Choroid plexus epithelial cell (primary cell): ENCODE results near the gene EHF.

ENCODE experiments used
- DNase-seq: peaks from one replicate; pipeline ENCODE4 v3.0.0-alpha.2; 2010; ENCODE audit warnings: low read depth
- H3K4me3 ChIP-seq: 2 replicates; pipeline ENCODE4 v1.5.1; 2011; ENCODE audit warnings: low read depth, mild to moderate bottlenecking, control low read depth, low read length, moderate library complexity
- TF ChIP-seq, protein P1 (sequence below): conservative IDR thresholded peaks from 2 replicates; pipeline ENCODE4 v1.5.1; 2011; ENCODE audit warnings: low read depth, mild to moderate bottlenecking, control low read depth, inconsistent platforms, low read length, moderate library complexity

The EHF gene

DNA sequence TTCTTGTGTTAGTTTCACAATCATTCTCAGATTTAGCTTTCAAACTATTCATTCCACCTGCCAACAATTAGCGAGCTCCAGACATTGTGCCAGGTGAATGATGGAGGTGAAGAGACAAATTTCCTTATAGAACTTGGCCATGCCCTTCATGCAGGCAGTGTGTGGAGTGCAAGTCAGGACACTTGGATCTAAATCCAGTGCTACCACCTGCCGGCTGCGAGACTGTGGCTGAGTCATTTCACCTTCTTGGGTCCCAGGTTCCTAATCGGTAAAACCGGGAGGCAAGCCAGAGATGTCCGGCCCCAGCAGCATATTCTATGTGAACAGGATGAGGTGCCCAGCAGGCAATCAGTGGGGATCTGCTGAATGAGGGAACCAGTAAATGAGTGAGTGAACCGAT is 18.6 kb upstream of the EHF start:
- TF ChIP-seq, protein P1, sequence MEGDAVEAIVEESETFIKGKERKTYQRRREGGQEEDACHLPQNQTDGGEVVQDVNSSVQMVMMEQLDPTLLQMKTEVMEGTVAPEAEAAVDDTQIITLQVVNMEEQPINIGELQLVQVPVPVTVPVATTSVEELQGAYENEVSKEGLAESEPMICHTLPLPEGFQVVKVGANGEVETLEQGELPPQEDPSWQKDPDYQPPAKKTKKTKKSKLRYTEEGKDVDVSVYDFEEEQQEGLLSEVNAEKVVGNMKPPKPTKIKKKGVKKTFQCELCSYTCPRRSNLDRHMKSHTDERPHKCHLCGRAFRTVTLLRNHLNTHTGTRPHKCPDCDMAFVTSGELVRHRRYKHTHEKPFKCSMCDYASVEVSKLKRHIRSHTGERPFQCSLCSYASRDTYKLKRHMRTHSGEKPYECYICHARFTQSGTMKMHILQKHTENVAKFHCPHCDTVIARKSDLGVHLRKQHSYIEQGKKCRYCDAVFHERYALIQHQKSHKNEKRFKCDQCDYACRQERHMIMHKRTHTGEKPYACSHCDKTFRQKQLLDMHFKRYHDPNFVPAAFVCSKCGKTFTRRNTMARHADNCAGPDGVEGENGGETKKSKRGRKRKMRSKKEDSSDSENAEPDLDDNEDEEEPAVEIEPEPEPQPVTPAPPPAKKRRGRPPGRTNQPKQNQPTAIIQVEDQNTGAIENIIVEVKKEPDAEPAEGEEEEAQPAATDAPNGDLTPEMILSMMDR, result no peak
- DNase-seq, result no peak
- no peak overlapping the region for H3K4me3 ChIP-seq

DNA sequence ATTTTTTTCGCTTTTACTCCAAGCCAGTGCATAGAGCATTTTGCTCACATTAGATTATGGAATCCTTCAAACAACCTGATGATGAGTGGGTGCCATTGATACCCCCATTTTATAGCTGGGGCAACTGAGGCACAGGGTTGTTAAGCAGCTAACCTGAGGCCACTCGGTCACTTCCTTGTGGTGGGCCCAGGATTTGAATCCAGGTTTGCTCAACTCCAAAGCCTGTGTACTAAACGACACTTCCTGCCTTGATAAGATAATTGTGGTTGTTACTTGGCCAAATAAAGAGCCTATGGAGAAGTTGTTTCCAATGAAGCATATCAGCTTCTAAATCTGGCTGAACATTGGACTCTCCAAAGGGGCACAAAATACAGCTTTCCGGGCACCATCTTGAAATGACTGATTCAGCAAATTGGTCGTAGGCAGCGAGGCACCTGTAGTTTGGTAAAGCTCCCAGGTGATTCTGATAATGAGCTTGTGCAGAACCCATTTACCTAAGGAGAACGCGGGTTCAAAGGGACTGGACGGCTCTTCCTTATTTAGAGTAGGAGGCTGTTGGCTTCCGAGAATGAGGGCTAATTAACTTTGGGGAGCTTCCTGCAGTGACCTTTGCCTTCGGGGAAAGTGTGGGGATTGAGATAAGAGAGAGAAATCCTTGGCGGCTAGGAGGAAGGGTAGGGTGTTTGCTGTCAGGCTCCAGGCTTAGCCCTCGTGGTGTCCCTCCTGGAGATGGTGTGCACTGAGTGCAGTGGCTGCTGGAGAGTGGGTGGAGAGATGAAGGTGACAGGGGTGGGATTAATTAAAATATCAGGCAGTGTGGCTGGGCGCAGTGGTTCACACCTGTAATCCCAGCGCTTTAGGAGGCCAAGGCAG is 17.5 kb upstream of the EHF start:
- no peak overlapping the region for H3K4me3 ChIP-seq
- TF ChIP-seq, protein P1, result no peak
- DNase-seq, result no peak

DNA sequence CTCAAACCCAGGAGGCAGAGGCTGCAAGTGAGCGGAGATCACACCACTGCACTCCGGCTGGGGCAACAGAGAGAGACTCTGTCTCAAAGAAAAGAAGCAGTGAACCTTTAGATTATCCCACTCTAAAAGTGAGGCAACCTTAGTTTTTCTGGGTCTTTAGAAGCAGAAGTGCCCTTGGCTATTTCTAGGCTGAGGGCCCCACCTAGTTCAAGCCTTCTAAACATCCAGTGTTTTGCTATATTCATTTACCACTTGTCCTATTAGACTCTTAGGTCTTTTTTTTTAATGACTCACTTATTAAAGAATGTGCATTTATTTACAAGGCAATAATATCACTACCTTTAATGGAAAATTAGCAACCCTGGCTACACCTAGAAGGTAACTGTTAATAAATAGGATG is 16.7 kb upstream of the EHF start:
- no peak for DNase-seq
- H3K4me3 ChIP-seq, result no peak overlapping the region
- TF ChIP-seq, protein P1, result no peak

DNA sequence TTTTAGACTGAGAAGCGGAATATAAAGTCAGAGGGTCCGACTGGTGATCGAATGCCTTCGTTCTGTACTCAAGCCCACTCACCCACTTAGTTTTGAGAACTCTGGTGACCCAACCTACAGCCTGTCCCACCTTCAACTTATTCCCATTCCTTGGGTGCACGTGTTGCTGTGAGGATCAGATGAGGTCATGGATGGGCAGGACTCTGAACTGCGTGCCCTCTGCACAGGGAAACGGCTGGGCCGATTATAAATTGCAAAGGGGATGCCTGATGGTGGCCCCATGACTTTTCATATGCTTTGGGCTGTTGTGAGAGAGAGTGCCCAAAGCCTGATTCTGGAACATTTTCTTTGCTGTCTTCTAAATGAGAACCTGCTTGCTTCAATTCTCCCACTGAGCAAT is 16.0 kb upstream of the EHF start:
- TF ChIP-seq, protein P1, result no peak
- no peak overlapping the region for H3K4me3 ChIP-seq
- DNase-seq, result no peak

DNA sequence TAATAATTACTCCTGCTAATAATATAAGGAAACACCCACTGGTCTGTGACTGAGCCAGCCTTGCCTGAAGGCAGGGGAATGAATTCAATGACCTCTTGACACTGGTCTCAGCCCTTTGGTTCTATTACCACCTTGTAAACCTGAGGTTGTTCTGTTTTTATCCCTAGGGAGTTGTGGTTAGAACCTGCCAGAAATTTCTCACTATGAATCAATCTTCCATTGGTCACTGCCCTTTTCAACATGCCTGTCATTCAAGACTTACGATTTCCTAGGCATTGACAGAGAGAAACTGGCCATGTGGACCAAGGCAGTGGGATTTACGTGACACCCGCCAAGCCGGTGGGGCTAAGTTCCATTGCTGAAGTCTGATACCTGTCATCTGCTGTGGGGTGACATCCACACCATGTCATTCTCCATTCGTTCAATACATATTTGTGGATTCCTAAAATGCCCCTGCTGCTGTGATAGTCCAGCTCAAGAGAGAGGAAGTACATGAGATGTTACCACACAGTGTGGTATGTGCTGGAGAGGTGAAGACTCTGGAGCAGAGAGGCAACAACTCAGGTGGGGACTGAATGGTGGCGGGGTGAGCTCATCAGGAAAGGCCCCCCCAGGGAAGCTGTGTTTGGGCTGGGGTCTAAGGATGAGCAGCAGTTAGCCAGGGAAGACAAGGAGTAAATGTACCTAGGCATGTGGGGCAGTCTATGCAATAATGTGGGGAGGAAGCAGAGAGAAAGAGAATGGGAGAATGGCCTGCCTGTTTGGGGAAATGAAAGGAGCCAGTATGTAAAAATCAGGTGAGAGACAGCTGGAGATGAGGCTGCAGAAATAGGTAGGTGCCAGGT is 15.2 kb upstream of the EHF start:
- H3K4me3 ChIP-seq, result no peak overlapping the region
- TF ChIP-seq, protein P1, result no peak
- no peak for DNase-seq

DNA sequence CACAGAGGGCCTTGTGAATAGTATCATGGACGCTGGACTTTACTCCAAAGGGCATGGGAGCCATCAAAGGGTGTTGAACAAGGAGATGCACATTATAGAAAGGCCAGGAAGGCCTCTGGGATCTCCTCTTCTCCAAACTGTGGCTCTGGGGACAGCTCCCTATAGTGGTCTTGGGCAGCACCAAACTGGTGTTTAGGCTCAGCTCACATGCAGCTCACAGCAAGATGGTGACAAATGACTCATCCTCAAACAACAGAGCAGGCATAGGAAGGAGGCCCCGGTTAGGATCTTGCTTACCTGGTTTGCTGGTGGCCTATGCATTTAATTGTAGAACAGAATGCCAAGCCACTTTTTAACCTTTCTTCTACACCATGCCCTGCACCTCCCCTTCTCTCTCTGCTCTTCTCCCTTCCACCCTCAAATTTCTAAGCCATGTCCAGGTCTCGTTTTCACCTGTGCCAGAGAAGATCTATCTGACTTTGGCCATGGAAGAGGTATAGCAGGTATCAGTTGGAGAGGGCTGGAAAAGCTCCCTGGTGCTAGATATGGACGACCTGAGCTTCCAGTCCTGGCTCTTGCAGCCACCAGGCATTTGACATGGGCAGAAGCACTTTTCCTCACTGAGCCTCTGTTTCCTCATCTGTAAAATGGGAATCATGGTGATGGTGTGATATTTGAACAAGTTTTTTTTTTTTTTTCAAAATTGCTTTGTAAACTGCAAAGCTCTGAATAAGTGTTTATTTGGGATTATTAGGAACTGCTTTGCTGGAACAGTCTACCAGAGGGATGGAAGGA is 14.4 kb upstream of the EHF start:
- TF ChIP-seq, protein P1, result no peak
- H3K4me3 ChIP-seq, result no peak overlapping the region
- DNase-seq, result no peak
